H9 (cell line): ENCODE measurements around the gene DIPK1B. TPM values are rescaled to one million over a fixed set of nuclear protein-coding genes. Genes with fewer than 3 reads are reported as not detected.
A peak's percentile ranks its signal among the peaks of the same experiment; 100 is the strongest.

ENCODE experiments used
- DNase-seq: peaks from one replicate; pipeline ENCODE4 v3.0.0-alpha.2; 2017
- H2AFZ ChIP-seq: one replicate; pipeline ENCODE4 v1.6.1; 2013; ENCODE audit warnings: mild to moderate bottlenecking, low read length, control low read depth, moderate library complexity
- H2AK5ac ChIP-seq: 2 replicates; pipeline ENCODE4 v1.6.1; 2013; ENCODE audit warnings: low read length, control low read depth, mixed read lengths; ENCODE audit not compliant: insufficient read length
- H2BK120ac ChIP-seq: one replicate; pipeline ENCODE4 v1.6.1; 2013; ENCODE audit warnings: low read depth, mild to moderate bottlenecking, low read length, control low read depth, inconsistent platforms; ENCODE audit not compliant: poor library complexity, severe bottlenecking
- H2BK12ac ChIP-seq: 2 replicates; pipeline ENCODE4 v1.6.1; 2013; ENCODE audit warnings: low read length, control low read depth, mixed read lengths, low read depth; ENCODE audit not compliant: insufficient read length
- H2BK15ac ChIP-seq: 2 replicates; pipeline ENCODE4 v1.6.1; 2013; ENCODE audit warnings: low read depth, low read length, control low read depth
- H2BK20ac ChIP-seq: one replicate; pipeline ENCODE4 v1.6.1; 2013; ENCODE audit warnings: low read depth, mild to moderate bottlenecking, low read length, control low read depth, inconsistent platforms; ENCODE audit not compliant: poor library complexity, severe bottlenecking
- H2BK5ac ChIP-seq: 2 replicates; pipeline ENCODE4 v1.6.1; 2013; ENCODE audit warnings: low read length, control low read depth, mixed read lengths; ENCODE audit not compliant: insufficient read length
- H3K14ac ChIP-seq: 2 replicates; pipeline ENCODE4 v1.6.1; 2013; ENCODE audit warnings: low read length, control low read depth; ENCODE audit not compliant: insufficient read depth
- H3K18ac ChIP-seq: 2 replicates; pipeline ENCODE4 v1.6.1; 2013; ENCODE audit warnings: low read depth, mild to moderate bottlenecking, mixed read lengths, low read length, control low read depth; ENCODE audit not compliant: insufficient read length
- H3K23ac ChIP-seq: 2 replicates; pipeline ENCODE4 v1.6.1; 2013; ENCODE audit warnings: low read length, control low read depth, mixed read lengths, low read depth; ENCODE audit not compliant: insufficient read length
- H3K23me2 ChIP-seq: 2 replicates; pipeline ENCODE4 v1.6.1; 2013; ENCODE audit warnings: low read depth, mild to moderate bottlenecking, mixed read lengths, low read length, control low read depth; ENCODE audit not compliant: insufficient read length, poor library complexity, severe bottlenecking
- H3K27ac ChIP-seq: 2 replicates; pipeline ENCODE4 v1.5.1; 2013; ENCODE audit warnings: low read length, control low read depth, mixed read lengths, low read depth; ENCODE audit not compliant: insufficient read length
- H3K27me3 ChIP-seq: 2 replicates; pipeline ENCODE4 v1.6.1; 2013; ENCODE audit warnings: low read length, control low read depth, inconsistent platforms; ENCODE audit not compliant: insufficient read depth
- H3K4ac ChIP-seq: 2 replicates; pipeline ENCODE4 v1.6.1; 2013; ENCODE audit warnings: low read depth, mild to moderate bottlenecking, control low read depth, inconsistent platforms, low read length, moderate library complexity
- H3K4me1 ChIP-seq: 2 replicates; pipeline ENCODE4 v1.6.1; 2013; ENCODE audit warnings: low read length, control low read depth, inconsistent platforms; ENCODE audit not compliant: insufficient read depth
- H3K4me2 ChIP-seq: 2 replicates; pipeline ENCODE4 v1.6.1; 2013; ENCODE audit warnings: low read length, control low read depth, mixed read lengths; ENCODE audit not compliant: insufficient read length, insufficient read depth
- H3K56ac ChIP-seq: 2 replicates; pipeline ENCODE4 v1.6.1; 2013; ENCODE audit warnings: low read depth, mild to moderate bottlenecking, mixed read lengths, low read length, control low read depth; ENCODE audit not compliant: insufficient read length
- H3K79me1 ChIP-seq: 2 replicates; pipeline ENCODE4 v1.6.1; 2013; ENCODE audit warnings: low read depth, mild to moderate bottlenecking, moderate library complexity, low read length, control low read depth, inconsistent platforms; ENCODE audit not compliant: insufficient read depth, poor library complexity, severe bottlenecking
- H3K79me2 ChIP-seq: 2 replicates; pipeline ENCODE4 v1.6.1; 2013; ENCODE audit warnings: low read length, control low read depth, inconsistent platforms; ENCODE audit not compliant: insufficient read depth
- H3K9ac ChIP-seq: 2 replicates; pipeline ENCODE4 v1.6.1; 2013; ENCODE audit warnings: low read length, control low read depth, mixed read lengths; ENCODE audit not compliant: insufficient read length; ENCODE audit errors: extremely low read depth
- H3K9me3 ChIP-seq: one replicate; pipeline ENCODE4 v1.6.1; 2013; ENCODE audit warnings: low read depth, low read length, inconsistent platforms; ENCODE audit not compliant: control insufficient read depth
- H3T11ph ChIP-seq: one replicate; pipeline ENCODE4 v1.6.1; 2013; ENCODE audit warnings: mild to moderate bottlenecking, low read length, control low read depth, inconsistent platforms
- H4K20me1 ChIP-seq: one replicate; pipeline ENCODE4 v1.6.1; 2013; ENCODE audit not compliant: control insufficient read depth, insufficient read length, insufficient read depth
- H4K5ac ChIP-seq: 2 replicates; pipeline ENCODE4 v1.6.1; 2013; ENCODE audit warnings: low read depth, mild to moderate bottlenecking, mixed read lengths, low read length, control low read depth; ENCODE audit not compliant: insufficient read length
- H4K8ac ChIP-seq: replicated peaks from 2 replicates; pipeline ENCODE4 v1.6.1; 2013; ENCODE audit warnings: low read length, control low read depth, mixed read lengths, low read depth; ENCODE audit not compliant: insufficient read length
- H4K91ac ChIP-seq: 2 replicates; pipeline ENCODE4 v1.6.1; 2013; ENCODE audit warnings: low read depth, mild to moderate bottlenecking, moderate library complexity, mixed read lengths, low read length, control low read depth; ENCODE audit not compliant: insufficient read length
- H3K27ac Mint-ChIP-seq, 3 experiments: 2 replicates in 2 of 3; 3 replicates in 1 of 3; pipeline ENCODE4 v1.8.0; 2020 to 2021; ENCODE audit warnings: mixed read lengths in 3 of 3, mild to moderate bottlenecking in 1 of 3, moderate library complexity in 1 of 3
- H3K27me3 Mint-ChIP-seq: 2 replicates; pipeline ENCODE4 v1.8.0; 2021; ENCODE audit warnings: low read depth, mild to moderate bottlenecking, moderate library complexity, mixed read lengths
- H3K36me3 Mint-ChIP-seq, 3 experiments: 2 replicates in 2 of 3; 3 replicates in 1 of 3; pipeline ENCODE4 v1.8.0; 2020 to 2021; ENCODE audit warnings: low read depth in 3 of 3, mixed read lengths in 3 of 3; ENCODE audit not compliant: insufficient read depth in 1 of 3
- H3K4me1 Mint-ChIP-seq, 2 experiments: 2 replicates each; pipeline ENCODE4 v1.8.0; 2020; ENCODE audit warnings: mixed read lengths in 2 of 2
- H3K4me3 Mint-ChIP-seq, 2 experiments: 2 replicates in 1 of 2; 3 replicates in 1 of 2; pipeline ENCODE4 v1.8.0; 2020 to 2021; ENCODE audit warnings: mild to moderate bottlenecking in 2 of 2, mixed read lengths in 2 of 2, moderate library complexity in 1 of 2
- H3K9me3 Mint-ChIP-seq, 2 experiments: 2 replicates in 1 of 2; 3 replicates in 1 of 2; pipeline ENCODE4 v1.8.0; 2020; ENCODE audit warnings: mild to moderate bottlenecking in 2 of 2, mixed read lengths in 2 of 2, moderate library complexity in 1 of 2
- WGBS: extraction: QIAGEN DNeasy Blood & Tissue Kit; methylation state at CpG from one replicate; pipeline ENCODE4 v1.1.7; 2013; ENCODE audit warnings: missing lambda C conversion rate, low lambda C conversion rate, mixed read lengths; ENCODE audit not compliant: insufficient read length; ENCODE audit errors: extremely low coverage; 5-methylcytosine and 5-hydroxymethylcytosine counted together
- total RNA-seq: library from RNA; stranded (reverse); gene quantifications from 2 replicates; pipeline ENCODE4 v1.2.1, GENCODE V29; 2021
- TF ChIP-seq, protein P1 (sequence below): fragments of 200-600 bp; sonication (generic); conservative IDR thresholded peaks from 3 replicates; pipeline ENCODE4 v1.8.0; 2021; ENCODE audit warnings: antibody characterized with exemption, mild to moderate bottlenecking

DIPK1B gene
- total RNA-seq, 1 experiment from 2014 or later: 40.3 TPM

DNA sequence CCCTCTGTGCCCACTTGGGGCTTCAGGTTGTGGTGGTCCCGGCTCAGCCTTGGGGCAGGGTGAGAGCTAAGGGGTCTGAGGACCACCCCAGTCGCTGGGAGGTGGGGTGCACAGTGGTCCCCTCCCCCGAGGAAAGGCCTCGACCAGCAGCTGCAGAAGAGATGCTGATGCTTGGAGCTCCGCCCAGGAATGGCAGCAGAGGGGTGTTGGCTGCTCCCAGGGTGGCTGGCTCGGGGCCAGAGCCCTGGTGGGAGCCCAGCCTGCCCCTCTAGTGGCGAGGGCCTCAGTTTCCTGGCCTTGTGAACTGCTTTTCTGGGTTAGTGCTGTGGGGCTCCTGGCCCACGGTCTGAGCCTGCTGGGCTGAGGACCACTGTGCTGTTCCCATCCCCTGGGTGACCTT lies 1.2 kb downstream of the DIPK1B start:
- Histone ChIP-seq H3K9me3 (no peaks in the 10 kb centered on the region), H3K56ac (no peak overlapping the region), H2BK120ac (no peak overlapping the region), H4K5ac (no peak overlapping the region), H3K27ac (no peak overlapping the region), H2AFZ (no peak overlapping the region), H3K23ac (no peak overlapping the region), H2BK20ac (no peak overlapping the region), H2AK5ac (no peak overlapping the region), H3K14ac (no peak overlapping the region), H3K9ac (no peak overlapping the region), H2BK15ac (no peak overlapping the region), H3K4me1 (no peaks in the 10 kb centered on the region; the same call in 1 of the 2 replicates), H3K79me1 (peaks cover 8% of the 10 kb centered on the region), H3K27me3 (no peaks in the 10 kb centered on the region), H2BK12ac (no peak overlapping the region), H4K20me1 (no peaks in the 10 kb centered on the region), H3K4ac (no peak overlapping the region), H3K18ac (no peak overlapping the region), H3K4me2 (peak overlapping the region; percentile 70), H4K91ac (no peak overlapping the region), H3K23me2 (peaks cover 12% of the 10 kb centered on the region), H4K8ac (no peak overlapping the region), H3T11ph (no peak overlapping the region), H3K79me2 (peaks cover 4% of the 10 kb centered on the region; the same call in 1 of the 2 replicates), H2BK5ac (no peak overlapping the region)
- Mint-ChIP-seq H3K9me3 (no peaks in the 10 kb centered on the region), H3K36me3 (peaks cover 0 to 5% (median 4%) of the 10 kb centered on the region in 3 experiments; a peak in 3 of 7 replicates), H3K4me3 (peak overlapping the region; percentile 70 to 85), H3K27me3 (peaks cover 30% of the 10 kb centered on the region), H3K27ac (no peak overlapping the region), H3K4me1 (peaks cover 3 to 10% of the 10 kb centered on the region in 2 experiments)
- TF ChIP-seq, protein P1, sequence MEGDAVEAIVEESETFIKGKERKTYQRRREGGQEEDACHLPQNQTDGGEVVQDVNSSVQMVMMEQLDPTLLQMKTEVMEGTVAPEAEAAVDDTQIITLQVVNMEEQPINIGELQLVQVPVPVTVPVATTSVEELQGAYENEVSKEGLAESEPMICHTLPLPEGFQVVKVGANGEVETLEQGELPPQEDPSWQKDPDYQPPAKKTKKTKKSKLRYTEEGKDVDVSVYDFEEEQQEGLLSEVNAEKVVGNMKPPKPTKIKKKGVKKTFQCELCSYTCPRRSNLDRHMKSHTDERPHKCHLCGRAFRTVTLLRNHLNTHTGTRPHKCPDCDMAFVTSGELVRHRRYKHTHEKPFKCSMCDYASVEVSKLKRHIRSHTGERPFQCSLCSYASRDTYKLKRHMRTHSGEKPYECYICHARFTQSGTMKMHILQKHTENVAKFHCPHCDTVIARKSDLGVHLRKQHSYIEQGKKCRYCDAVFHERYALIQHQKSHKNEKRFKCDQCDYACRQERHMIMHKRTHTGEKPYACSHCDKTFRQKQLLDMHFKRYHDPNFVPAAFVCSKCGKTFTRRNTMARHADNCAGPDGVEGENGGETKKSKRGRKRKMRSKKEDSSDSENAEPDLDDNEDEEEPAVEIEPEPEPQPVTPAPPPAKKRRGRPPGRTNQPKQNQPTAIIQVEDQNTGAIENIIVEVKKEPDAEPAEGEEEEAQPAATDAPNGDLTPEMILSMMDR: no peak
- DNase-seq: peak; percentile 33
- WGBS: no CpG with 5 or more reads among the region's 8 CpGs
